ENCODE data around the gene ZBTB16.

ZBTB16 gene

GRCh38 chr11:114256176-114256966 lies 196.9 kb downstream of the ZBTB16 start:
- DNase-seq (ENCODE audit: low spot score): peak; percentile 23
- no peak for TF ChIP-seq CTCF (IDR thresholded peaks at IDR 0.05; ENCODE audit: extremely low read depth, insufficient read depth, missing control alignments)
- in situ Hi-C loops (cut with MboI; ENCODE audit: low pct_unique_long_range_greater_than_20kb, low sequenced_read_pairs, unreplicated experiment): loop anchor here (25.0 kb wide), 2 partner anchors 369 to 444 kb away; partner anchors contain the start of gene USP28

- no peak for DNase-seq (ENCODE audit: low spot score)
- TF ChIP-seq CTCF (IDR thresholded peaks at IDR 0.05; ENCODE audit: extremely low read depth, insufficient read depth, missing control alignments): no peak
- in situ Hi-C loops (cut with MboI; ENCODE audit: low pct_unique_long_range_greater_than_20kb, low sequenced_read_pairs, unreplicated experiment): loop anchor here (25.0 kb wide), 2 partner anchors 370 to 445 kb away; partner anchors contain the start of gene USP28
Measured at GRCh38 chr11:114256967-114257286, 197.4 kb downstream of the ZBTB16 start.

- peak; percentile 9 for DNase-seq (ENCODE audit: low spot score)
- no peak for TF ChIP-seq CTCF (IDR thresholded peaks at IDR 0.05; ENCODE audit: extremely low read depth, insufficient read depth, missing control alignments)
- in situ Hi-C loops (cut with MboI; ENCODE audit: low pct_unique_long_range_greater_than_20kb, low sequenced_read_pairs, unreplicated experiment): loop anchor here (25.0 kb wide), 2 partner anchors 371 to 446 kb away; partner anchors contain the start of gene USP28
Measured at GRCh38 chr11:114257621-114258558, 198.4 kb downstream of the ZBTB16 start.

- DNase-seq (ENCODE audit: low spot score): peak; percentile 8
- TF ChIP-seq CTCF (IDR thresholded peaks at IDR 0.05; ENCODE audit: extremely low read depth, insufficient read depth, missing control alignments): no peak
- in situ Hi-C loops (cut with MboI; ENCODE audit: low pct_unique_long_range_greater_than_20kb, low sequenced_read_pairs, unreplicated experiment): loop anchor here (25.0 kb wide), 2 partner anchors 371 to 446 kb away; partner anchors contain the start of gene USP28
Measured at GRCh38 chr11:114258696-114259095, 199.2 kb downstream of the ZBTB16 start.

- in situ Hi-C loops (cut with MboI; ENCODE audit: low pct_unique_long_range_greater_than_20kb, low sequenced_read_pairs, unreplicated experiment): loop anchor here (25.0 kb wide), 2 partner anchors 372 to 447 kb away; partner anchors contain the start of gene USP28
- DNase-seq (ENCODE audit: low spot score): no peak
- TF ChIP-seq CTCF (IDR thresholded peaks at IDR 0.05; ENCODE audit: extremely low read depth, insufficient read depth, missing control alignments): no peak
Measured at GRCh38 chr11:114259124-114259526, 199.6 kb downstream of the ZBTB16 start.

GRCh38 chr11:114259551-114259983 lies 200.1 kb downstream of the ZBTB16 start:
- in situ Hi-C loops (cut with MboI; ENCODE audit: low pct_unique_long_range_greater_than_20kb, low sequenced_read_pairs, unreplicated experiment): loop anchor here (25.0 kb wide), 2 partner anchors 372 to 447 kb away; partner anchors contain the start of gene USP28
- no peak for TF ChIP-seq CTCF (IDR thresholded peaks at IDR 0.05; ENCODE audit: extremely low read depth, insufficient read depth, missing control alignments)
- no peak for DNase-seq (ENCODE audit: low spot score)
